ENCODE measurements around the gene ZNHIT2. TPM values are rescaled to one million over a fixed set of nuclear protein-coding genes. Genes with fewer than 3 reads are reported as not detected.

The ZNHIT2 gene
- total and polyA plus RNA-seq, 10 of the 15 experiments (the other 5 are each of a cell fraction or from before 2014, with no cell fraction given), result 0.24 to 20.4 (median 15.5) TPM; not detected in 1

DNA sequence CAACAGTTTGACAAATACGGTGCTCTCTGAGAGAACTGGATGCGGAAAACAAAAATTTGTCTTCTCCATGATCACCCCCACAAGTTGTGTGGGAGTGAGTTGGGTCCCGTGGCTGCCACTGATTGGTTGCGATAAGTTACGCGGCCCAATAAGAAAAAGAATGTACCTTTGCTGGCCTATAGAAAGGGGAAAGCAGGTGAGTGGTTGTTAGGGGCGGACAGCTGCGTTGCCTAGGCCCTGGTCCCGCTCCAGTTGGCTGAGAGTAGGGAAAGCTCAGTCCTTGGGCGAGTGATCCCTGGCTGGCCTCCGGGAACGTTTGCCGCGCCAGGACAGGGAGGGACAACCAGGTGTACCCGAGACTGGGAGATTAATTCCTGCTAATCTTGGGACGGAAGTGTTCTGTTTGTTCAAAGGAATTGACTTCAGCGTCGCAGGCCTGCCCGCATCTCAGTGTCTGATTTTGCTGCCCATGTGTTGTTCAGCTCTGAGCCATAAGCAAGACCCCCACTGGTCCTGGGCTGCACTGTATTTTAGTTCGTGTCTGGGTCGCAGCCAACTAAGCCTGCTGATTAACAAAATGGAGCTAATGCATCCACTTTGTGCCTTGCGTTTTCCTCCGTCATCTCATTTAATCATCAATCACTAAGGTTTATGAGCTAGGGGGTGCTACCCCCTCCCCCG is 17.6 kb upstream of the ZNHIT2 start (continued):
- TF ChIP-seq, protein P1, sequence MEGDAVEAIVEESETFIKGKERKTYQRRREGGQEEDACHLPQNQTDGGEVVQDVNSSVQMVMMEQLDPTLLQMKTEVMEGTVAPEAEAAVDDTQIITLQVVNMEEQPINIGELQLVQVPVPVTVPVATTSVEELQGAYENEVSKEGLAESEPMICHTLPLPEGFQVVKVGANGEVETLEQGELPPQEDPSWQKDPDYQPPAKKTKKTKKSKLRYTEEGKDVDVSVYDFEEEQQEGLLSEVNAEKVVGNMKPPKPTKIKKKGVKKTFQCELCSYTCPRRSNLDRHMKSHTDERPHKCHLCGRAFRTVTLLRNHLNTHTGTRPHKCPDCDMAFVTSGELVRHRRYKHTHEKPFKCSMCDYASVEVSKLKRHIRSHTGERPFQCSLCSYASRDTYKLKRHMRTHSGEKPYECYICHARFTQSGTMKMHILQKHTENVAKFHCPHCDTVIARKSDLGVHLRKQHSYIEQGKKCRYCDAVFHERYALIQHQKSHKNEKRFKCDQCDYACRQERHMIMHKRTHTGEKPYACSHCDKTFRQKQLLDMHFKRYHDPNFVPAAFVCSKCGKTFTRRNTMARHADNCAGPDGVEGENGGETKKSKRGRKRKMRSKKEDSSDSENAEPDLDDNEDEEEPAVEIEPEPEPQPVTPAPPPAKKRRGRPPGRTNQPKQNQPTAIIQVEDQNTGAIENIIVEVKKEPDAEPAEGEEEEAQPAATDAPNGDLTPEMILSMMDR (IDR thresholded peaks at IDR 0.05 in 2 of 3, conservative IDR thresholded peaks at IDR 0.05 in 1 of 3; ENCODE audit: control insufficient read depth in 2 of 3, extremely low read depth in 1 of 3, insufficient read depth in 1 of 3, low read depth in 3 of 3, low read length in 3 of 3), result no peak
- TF ChIP-seq, protein P2, sequence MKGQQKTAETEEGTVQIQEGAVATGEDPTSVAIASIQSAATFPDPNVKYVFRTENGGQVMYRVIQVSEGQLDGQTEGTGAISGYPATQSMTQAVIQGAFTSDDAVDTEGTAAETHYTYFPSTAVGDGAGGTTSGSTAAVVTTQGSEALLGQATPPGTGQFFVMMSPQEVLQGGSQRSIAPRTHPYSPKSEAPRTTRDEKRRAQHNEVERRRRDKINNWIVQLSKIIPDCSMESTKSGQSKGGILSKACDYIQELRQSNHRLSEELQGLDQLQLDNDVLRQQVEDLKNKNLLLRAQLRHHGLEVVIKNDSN (IDR thresholded peaks at IDR 0.05; ENCODE audit: borderline replicate concordance, extremely low read length, insufficient read depth, low read depth, low read length), result no peak
- TF ChIP-seq, protein P3, sequence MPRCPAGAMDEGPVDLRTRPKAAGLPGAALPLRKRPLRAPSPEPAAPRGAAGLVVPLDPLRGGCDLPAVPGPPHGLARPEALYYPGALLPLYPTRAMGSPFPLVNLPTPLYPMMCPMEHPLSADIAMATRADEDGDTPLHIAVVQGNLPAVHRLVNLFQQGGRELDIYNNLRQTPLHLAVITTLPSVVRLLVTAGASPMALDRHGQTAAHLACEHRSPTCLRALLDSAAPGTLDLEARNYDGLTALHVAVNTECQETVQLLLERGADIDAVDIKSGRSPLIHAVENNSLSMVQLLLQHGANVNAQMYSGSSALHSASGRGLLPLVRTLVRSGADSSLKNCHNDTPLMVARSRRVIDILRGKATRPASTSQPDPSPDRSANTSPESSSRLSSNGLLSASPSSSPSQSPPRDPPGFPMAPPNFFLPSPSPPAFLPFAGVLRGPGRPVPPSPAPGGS (IDR thresholded peaks at IDR 0.05; ENCODE audit: borderline replicate concordance, insufficient read depth, low read depth, low read length, poor library complexity, severe bottlenecking), result no peak
- TF ChIP-seq BMI1 (IDR thresholded peaks at IDR 0.05; ENCODE audit: borderline replicate concordance) (peak; percentile 94), SMC3 (IDR thresholded peaks at IDR 0.05; ENCODE audit: borderline replicate concordance, low read length) (0 out of 2 replicates have a peak, but pooled peaks have one; percentile 12), ZNF217 (IDR thresholded peaks at IDR 0.05) (no peak), MXI1 (IDR thresholded peaks at IDR 0.05; ENCODE audit: low read depth, low read length) (peak; percentile 96), NRF1 (conservative IDR thresholded peaks at IDR 0.05; ENCODE audit: low read depth, low read length) (peak; percentile 19; the same call in 1 of the 2 replicates), POLR2A (IDR thresholded peaks at IDR 0.05; ENCODE audit: low read depth, low read length) (peak; percentile 73), SIN3A (IDR thresholded peaks at IDR 0.05; ENCODE audit: low read depth, low read length) (0 out of 2 replicates have a peak, but pooled peaks have one; percentile 4), KLF5 (IDR thresholded peaks at IDR 0.05; ENCODE audit: partially characterized antibody) (peak; percentile 98), SP1 (IDR thresholded peaks at IDR 0.05; ENCODE audit: low read depth, low read length) (peak; percentile 95), JUND (IDR thresholded peaks at IDR 0.05; ENCODE audit: low read depth, low read length) (no peak), GATAD2B (conservative IDR thresholded peaks at IDR 0.05; ENCODE audit: low read depth) (no peak), POLR2AphosphoS5 (IDR thresholded peaks at IDR 0.05; ENCODE audit: low read length) (peak; percentile 39), RELB (IDR thresholded peaks at IDR 0.05; ENCODE audit: low read depth) (peak; percentile 85; the same call in 1 of the 2 replicates), LARP7 (IDR thresholded peaks at IDR 0.05) (peak; percentile 57; the same call in 1 of the 2 replicates), MYB (IDR thresholded peaks at IDR 0.05; ENCODE audit: borderline replicate concordance, low read depth, low read length) (no peak), YBX1 (IDR thresholded peaks at IDR 0.05) (no peak), IKZF1 (conservative IDR thresholded peaks at IDR 0.05) (peak; percentile 78)
- TF ChIP-seq, protein P4, sequence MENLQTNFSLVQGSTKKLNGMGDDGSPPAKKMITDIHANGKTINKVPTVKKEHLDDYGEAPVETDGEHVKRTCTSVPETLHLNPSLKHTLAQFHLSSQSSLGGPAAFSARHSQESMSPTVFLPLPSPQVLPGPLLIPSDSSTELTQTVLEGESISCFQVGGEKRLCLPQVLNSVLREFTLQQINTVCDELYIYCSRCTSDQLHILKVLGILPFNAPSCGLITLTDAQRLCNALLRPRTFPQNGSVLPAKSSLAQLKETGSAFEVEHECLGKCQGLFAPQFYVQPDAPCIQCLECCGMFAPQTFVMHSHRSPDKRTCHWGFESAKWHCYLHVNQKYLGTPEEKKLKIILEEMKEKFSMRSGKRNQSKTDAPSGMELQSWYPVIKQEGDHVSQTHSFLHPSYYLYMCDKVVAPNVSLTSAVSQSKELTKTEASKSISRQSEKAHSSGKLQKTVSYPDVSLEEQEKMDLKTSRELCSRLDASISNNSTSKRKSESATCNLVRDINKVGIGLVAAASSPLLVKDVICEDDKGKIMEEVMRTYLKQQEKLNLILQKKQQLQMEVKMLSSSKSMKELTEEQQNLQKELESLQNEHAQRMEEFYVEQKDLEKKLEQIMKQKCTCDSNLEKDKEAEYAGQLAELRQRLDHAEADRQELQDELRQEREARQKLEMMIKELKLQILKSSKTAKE (IDR thresholded peaks at IDR 0.05; ENCODE audit: low read depth, poor library complexity, severe bottlenecking), result peak; percentile 98

Measured in GM12878 (cell line).